ENCODE measurements around the gene PHACTR1.

GRCh38 chr6:13282393-13283069 is 566.0 kb downstream of the PHACTR1 start:
- TF ChIP-seq POLR2A (IDR thresholded peaks at IDR 0.05) (no peak), CTCF (IDR thresholded peaks at IDR 0.05) (no peak), POLR2AphosphoS5 (IDR thresholded peaks at IDR 0.05) (no peak), EP300 (IDR thresholded peaks at IDR 0.05; ENCODE audit: low read depth) (no peak)
